ENCODE measurements around the gene WDR20.
"Not testable (repeated sequence)": the region's sequence is repeated elsewhere in the genome, so short reads cannot be mapped to it uniquely, and the experiment has no call there.

The WDR20 gene

GRCh38 chr14:102233081-102233480, 93.4 kb downstream of the WDR20 start:
- in situ Hi-C loops (cut with HindIII; ENCODE audit: low pct_unique_long_range_greater_than_20kb, low sequenced_read_pairs), result no loop called here
- DNase-seq (ENCODE audit: low read depth in 1 of 2, low spot score in 1 of 2), result no peak
- no peak for TF ChIP-seq JUND (IDR thresholded peaks at IDR 0.05; ENCODE audit: low read depth)

GRCh38 chr14:102234331-102235264, 94.9 kb downstream of the WDR20 start:
- DNase-seq (ENCODE audit: low read depth in 1 of 2, low spot score in 1 of 2), result no peak
- TF ChIP-seq JUND (IDR thresholded peaks at IDR 0.05; ENCODE audit: low read depth), result no peak
- in situ Hi-C loops (cut with HindIII; ENCODE audit: low pct_unique_long_range_greater_than_20kb, low sequenced_read_pairs), result no loop called here

DNA sequence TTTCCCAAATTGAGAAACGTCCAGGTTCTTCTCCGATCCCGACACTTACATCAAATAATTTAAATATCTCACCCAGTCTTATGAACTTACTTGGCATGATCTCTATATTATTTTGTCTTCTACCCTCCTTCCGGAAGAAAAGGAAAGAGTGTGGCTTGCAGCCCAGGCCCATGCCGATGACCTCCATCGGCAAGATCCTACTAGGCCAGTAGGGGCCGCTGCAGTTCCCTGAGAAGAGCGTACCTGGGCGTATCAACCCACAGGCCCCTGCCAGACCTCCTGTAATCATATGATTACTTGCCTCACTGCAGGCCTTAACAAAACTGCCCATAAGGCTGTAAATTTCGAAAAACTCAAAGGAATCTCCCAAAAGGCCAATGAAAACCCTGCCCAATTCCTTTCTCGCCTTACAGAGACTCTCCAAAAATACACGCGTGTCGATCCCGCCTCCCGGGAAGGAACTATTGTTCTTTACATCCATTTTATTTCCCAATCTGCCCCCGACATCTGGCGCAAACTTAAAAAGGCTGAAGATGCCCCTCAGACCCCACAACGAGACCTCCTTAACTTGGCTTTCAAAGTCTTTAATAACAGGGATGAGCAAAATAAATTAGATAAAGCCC, 95.7 kb downstream of the WDR20 start:
- in situ Hi-C loops (cut with HindIII; ENCODE audit: low pct_unique_long_range_greater_than_20kb, low sequenced_read_pairs), result no loop called here
- DNase-seq (ENCODE audit: low read depth in 1 of 2, low spot score in 1 of 2), result peak; percentile 75 to 86

GRCh38 chr14:102236026-102236425, 96.3 kb downstream of the WDR20 start:
- DNase-seq (ENCODE audit: low read depth in 1 of 2, low spot score in 1 of 2), result no peak
- in situ Hi-C loops (cut with HindIII; ENCODE audit: low pct_unique_long_range_greater_than_20kb, low sequenced_read_pairs), result no loop called here

More for the DNA sequence above, 95.7 kb downstream of the WDR20 start:
- no peak for TF ChIP-seq JUND (IDR thresholded peaks at IDR 0.05; ENCODE audit: low read depth)

DNA sequence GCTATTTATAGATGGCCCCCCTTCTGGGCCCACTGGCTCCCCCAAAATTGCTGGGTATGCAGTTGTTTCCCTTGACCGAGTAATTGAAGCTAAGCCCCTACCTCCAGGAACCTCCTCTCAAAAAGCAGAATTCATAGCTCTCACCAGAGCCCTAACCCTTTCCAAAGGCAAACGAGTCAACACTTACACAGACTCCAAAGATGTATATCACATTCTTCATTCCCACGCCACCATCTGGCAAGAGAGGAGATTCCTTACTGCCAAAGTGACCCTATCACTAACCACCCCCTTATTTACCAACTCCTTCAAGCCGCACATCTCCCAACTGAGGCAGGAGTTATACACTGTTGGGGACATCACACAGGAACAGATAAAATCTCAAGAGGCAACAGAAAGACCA, 98.4 kb downstream of the WDR20 start:
- TF ChIP-seq JUND (IDR thresholded peaks at IDR 0.05; ENCODE audit: low read depth), result no peak
- peak in 1 of 2 experiments; percentile 21 for DNase-seq (ENCODE audit: low read depth in 1 of 2, low spot score in 1 of 2)
- in situ Hi-C loops (cut with HindIII; ENCODE audit: low pct_unique_long_range_greater_than_20kb, low sequenced_read_pairs), result no loop called here

More at GRCh38 chr14:102236026-102236425, 96.3 kb downstream of the WDR20 start:
- no peak for TF ChIP-seq JUND (IDR thresholded peaks at IDR 0.05; ENCODE audit: low read depth)

DNA sequence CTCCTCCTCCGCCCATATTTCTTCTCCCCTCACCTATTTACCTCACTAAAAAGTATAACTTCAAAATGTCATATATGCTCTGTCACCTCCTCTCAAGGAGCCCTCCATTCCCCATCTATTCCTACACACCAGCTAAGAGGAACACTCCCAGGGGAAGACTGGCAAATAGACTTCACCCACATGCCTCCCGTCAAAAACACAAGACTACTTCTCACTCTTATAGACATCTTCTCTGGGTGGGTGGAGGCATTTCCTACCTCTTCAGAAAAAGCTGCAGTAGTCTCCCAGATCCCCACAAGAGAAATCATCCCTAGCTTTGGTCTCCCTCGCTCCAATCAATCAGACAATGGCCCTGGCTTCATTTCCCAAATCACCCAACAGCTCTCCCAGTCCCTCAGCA, 99.1 kb downstream of the WDR20 start:
- DNase-seq (ENCODE audit: low read depth in 1 of 2, low spot score in 1 of 2), result no peak
- in situ Hi-C loops (cut with HindIII; ENCODE audit: low pct_unique_long_range_greater_than_20kb, low sequenced_read_pairs), result no loop called here
- TF ChIP-seq JUND (IDR thresholded peaks at IDR 0.05; ENCODE audit: low read depth), result no peak

DNA sequence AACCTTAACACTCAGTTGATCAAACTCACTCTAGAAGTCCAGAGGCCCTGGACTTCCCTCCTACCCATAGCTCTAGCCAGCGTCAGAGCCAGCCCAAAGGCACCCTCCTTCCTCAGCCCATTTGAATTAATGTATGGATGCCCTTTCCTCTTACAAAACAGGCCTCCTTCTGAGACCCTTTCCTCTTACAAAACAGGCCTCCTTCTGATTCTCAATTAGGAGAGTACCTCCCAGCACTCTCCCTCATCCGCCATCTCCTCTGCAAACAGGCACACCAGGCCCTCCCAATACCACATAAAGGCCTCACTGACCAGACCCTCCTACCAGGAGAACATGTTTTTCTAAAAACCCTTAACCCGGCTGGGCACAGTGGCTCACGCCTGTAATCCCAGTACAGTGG, 99.5 kb downstream of the WDR20 start:
- no peak for DNase-seq (ENCODE audit: low read depth in 1 of 2, low spot score in 1 of 2)
- in situ Hi-C loops (cut with HindIII; ENCODE audit: low pct_unique_long_range_greater_than_20kb, low sequenced_read_pairs), result no loop called here
- no peak for TF ChIP-seq JUND (IDR thresholded peaks at IDR 0.05; ENCODE audit: low read depth)

DNA sequence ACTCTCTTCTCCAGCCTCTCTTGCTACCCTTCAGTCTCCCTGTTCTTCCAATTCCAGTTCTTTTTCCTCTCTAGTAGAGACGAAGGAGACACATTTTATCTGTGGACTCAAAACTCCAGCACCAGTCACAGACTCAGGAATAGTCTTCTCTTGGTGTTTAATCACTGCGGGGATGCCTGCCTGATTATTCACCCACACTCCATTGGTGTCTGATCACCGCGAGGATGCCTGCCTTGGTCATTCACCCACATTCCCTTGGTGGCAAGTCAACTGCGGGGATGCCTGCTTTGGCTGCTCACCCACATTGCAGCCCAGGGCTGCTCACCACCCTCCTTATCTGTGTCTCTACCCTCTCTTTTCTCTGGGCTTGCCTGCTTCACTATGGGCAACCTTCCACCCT, 100.8 kb downstream of the WDR20 start:
- DNase-seq (ENCODE audit: low read depth in 1 of 2, low spot score in 1 of 2); in situ Hi-C loops (cut with HindIII; ENCODE audit: low pct_unique_long_range_greater_than_20kb, low sequenced_read_pairs): not testable (repeated sequence)

GRCh38 chr14:102241147-102241546, 101.5 kb downstream of the WDR20 start:
- no peak for TF ChIP-seq JUND (IDR thresholded peaks at IDR 0.05; ENCODE audit: low read depth)
- in situ Hi-C loops (cut with HindIII; ENCODE audit: low pct_unique_long_range_greater_than_20kb, low sequenced_read_pairs), result no loop called here
- no peak for DNase-seq (ENCODE audit: low read depth in 1 of 2, low spot score in 1 of 2)

GRCh38 chr14:102243795-102244194, 104.1 kb downstream of the WDR20 start:
- DNase-seq (ENCODE audit: low read depth in 1 of 2, low spot score in 1 of 2); in situ Hi-C loops (cut with HindIII; ENCODE audit: low pct_unique_long_range_greater_than_20kb, low sequenced_read_pairs): not testable (repeated sequence)

- DNase-seq (ENCODE audit: low read depth in 1 of 2, low spot score in 1 of 2), result no peak
- in situ Hi-C loops (cut with HindIII; ENCODE audit: low pct_unique_long_range_greater_than_20kb, low sequenced_read_pairs), result no loop called here
- no peak for TF ChIP-seq JUND (IDR thresholded peaks at IDR 0.05; ENCODE audit: low read depth)
Measured at GRCh38 chr14:102246071-102246470, 106.4 kb downstream of the WDR20 start.

DNA sequence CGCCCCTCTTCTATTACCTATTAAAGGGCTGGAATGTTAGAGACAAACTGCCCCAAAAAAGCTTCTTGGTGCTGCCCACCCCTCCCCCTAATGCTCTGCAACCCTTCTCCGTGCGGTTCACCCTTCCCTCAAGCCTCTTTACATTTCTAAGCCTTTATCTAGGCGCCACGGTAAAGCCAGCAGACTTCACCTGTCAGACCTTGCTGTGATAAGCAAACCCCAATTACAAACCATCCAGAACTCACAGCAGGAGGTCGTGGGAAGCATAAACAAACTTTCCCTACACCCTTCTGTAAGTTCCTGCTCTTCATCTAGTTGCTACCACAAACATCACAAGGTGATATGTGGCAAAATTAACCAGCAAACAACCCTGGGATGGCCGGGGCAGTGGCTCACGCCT, 108.4 kb downstream of the WDR20 start:
- no peak for DNase-seq (ENCODE audit: low read depth in 1 of 2, low spot score in 1 of 2)
- in situ Hi-C loops (cut with HindIII; ENCODE audit: low pct_unique_long_range_greater_than_20kb, low sequenced_read_pairs), result no loop called here
- TF ChIP-seq JUND (IDR thresholded peaks at IDR 0.05; ENCODE audit: low read depth), result no peak

DNA sequence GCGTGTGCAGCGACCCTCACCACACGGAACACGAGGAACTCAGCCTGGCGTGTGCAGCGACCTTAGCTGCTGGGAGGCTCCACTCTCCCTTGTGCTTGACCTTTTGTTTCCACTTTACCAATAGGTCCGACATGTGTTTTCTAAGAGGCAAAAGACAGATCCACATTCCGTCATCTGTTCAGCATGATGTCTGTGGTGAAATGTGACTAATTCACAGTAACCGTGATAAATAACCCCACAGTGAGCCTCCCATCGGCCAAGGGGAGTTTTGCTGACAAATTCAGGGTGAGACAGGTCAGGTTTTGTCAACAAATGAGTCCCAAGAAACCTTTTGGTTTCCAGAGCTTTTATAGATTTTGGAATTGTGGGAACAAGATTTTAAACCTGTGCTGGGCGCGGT, 109.3 kb downstream of the WDR20 start:
- no peak for TF ChIP-seq JUND (IDR thresholded peaks at IDR 0.05; ENCODE audit: low read depth)
- in situ Hi-C loops (cut with HindIII; ENCODE audit: low pct_unique_long_range_greater_than_20kb, low sequenced_read_pairs), result no loop called here
- DNase-seq (ENCODE audit: low read depth in 1 of 2, low spot score in 1 of 2), result no peak
